RPMI7951 (cell line): ENCODE data around the gene KIAA0930. TPM values are rescaled to one million over a fixed set of nuclear protein-coding genes. Genes with fewer than 3 reads are reported as not detected.
"Not testable (repeated sequence)": the region's sequence is repeated elsewhere in the genome, so short reads cannot be mapped to it uniquely, and the experiment has no call there.

Source experiments
- DNase-seq: peaks from one replicate; pipeline ENCODE4 v3.0.0-alpha.2; 2012; ENCODE audit warnings: low read depth
- total RNA-seq: library from RNA; depleted of rRNA; stranded (reverse); fragments of >200 nt; shearing (Covaris generic); gene quantifications from 2 replicates; pipeline ENCODE4 v1.2.3, GENCODE V29; 2014

KIAA0930 gene
- total RNA-seq, 1 experiment from 2014 or later, result 29.2 TPM

- no peak for DNase-seq
These were observed 39.7 kb downstream of the KIAA0930 start for GRCh38 chr22:45200860-45201511.

GRCh38 chr22:45200230-45200629, 40.5 kb downstream of the KIAA0930 start:
- no peak for DNase-seq

GRCh38 chr22:45199723-45200122, 41.0 kb downstream of the KIAA0930 start:
- no peak for DNase-seq

- no peak for DNase-seq
These were observed 42.3 kb downstream of the KIAA0930 start for GRCh38 chr22:45198463-45198795.

- DNase-seq, result no peak
These were observed 42.9 kb downstream of the KIAA0930 start for GRCh38 chr22:45197606-45198462.

GRCh38 chr22:45196926-45197605, 43.6 kb downstream of the KIAA0930 start:
- DNase-seq, result no peak

- DNase-seq, result no peak
These were observed 44.4 kb downstream of the KIAA0930 start for GRCh38 chr22:45196308-45196707.

- no peak for DNase-seq
These were observed 45.1 kb downstream of the KIAA0930 start for GRCh38 chr22:45195616-45196015.

GRCh38 chr22:45194686-45195085, 46.0 kb downstream of the KIAA0930 start:
- DNase-seq, result no peak

- no peak for DNase-seq
These were observed 48.0 kb downstream of the KIAA0930 start for GRCh38 chr22:45192701-45193187.

- not testable (repeated sequence) for DNase-seq
These were observed 48.9 kb downstream of the KIAA0930 start for GRCh38 chr22:45191746-45192145.

GRCh38 chr22:45190202-45190872, 50.4 kb downstream of the KIAA0930 start:
- no peak for DNase-seq

- DNase-seq, result no peak
These were observed 51.9 kb downstream of the KIAA0930 start for GRCh38 chr22:45188779-45189178.

- DNase-seq, result no peak
These were observed 52.8 kb downstream of the KIAA0930 start for GRCh38 chr22:45187891-45188290.

GRCh38 chr22:45185718-45186514, 54.8 kb downstream of the KIAA0930 start:
- DNase-seq, result no peak

- DNase-seq, result no peak
These were observed 56.7 kb downstream of the KIAA0930 start for GRCh38 chr22:45183974-45184373.

- DNase-seq, result no peak
These were observed 58.9 kb downstream of the KIAA0930 start for GRCh38 chr22:45181766-45182165.

- DNase-seq, result no peak
These were observed 59.5 kb downstream of the KIAA0930 start for GRCh38 chr22:45181240-45181639.

GRCh38 chr22:45180146-45180679, 60.5 kb downstream of the KIAA0930 start:
- no peak for DNase-seq

- DNase-seq, result no peak
These were observed 61.2 kb downstream of the KIAA0930 start for GRCh38 chr22:45179276-45180049.
